GM21717 (cell line): ENCODE measurements around the gene BEX4.
"Not testable (repeated sequence)": the region's sequence is repeated elsewhere in the genome, so short reads cannot be mapped to it uniquely, and the experiment has no call there.

Experiments used
- ATAC-seq: cut with Tn5 transposase; IDR thresholded peaks from one replicate; pipeline ENCODE4 v1.9.1; 2021; ENCODE audit warnings: mild to moderate bottlenecking, moderate library complexity; ENCODE audit not compliant: unreplicated experiment

BEX4 gene, protein sequence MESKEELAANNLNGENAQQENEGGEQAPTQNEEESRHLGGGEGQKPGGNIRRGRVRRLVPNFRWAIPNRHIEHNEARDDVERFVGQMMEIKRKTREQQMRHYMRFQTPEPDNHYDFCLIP

DNA sequence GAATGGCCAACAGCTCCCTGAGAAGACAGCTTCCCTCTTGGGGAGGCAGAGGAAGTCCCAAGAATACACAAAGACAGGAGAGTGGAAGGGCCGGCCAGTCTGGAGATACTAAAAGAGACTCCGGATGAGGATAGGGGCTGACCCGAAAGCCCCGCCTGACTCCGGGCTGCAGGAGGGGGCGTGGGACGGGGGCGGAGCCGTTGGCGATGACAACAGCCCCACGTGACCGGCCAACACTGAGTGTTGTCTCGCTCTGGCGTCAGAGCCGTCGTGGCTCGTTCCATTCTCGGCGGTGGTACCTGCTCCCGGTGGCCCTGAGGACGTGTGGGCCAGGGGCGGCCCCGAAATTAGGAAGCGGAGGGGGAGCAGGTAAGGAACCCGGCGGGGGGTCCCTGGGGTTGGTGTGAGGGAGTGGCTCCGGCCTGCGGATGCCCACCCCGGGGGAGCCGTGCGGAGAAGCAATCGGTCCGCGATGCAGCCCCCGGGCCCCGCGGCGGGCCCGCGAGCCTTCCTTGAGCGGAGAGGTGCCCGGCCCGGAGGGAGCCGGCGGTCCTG is at the start of gene BEX4:
Gene BEX4 (plus strand): TSS at position 239 of the 555 bp plus-strand sequence. CDS start 1,046 bp downstream, outside the sequence.
- ATAC-seq = peak; percentile 91

- ATAC-seq = no peak
These were observed 44.7 kb upstream of the BEX4 start for GRCh38 chrX:103170216-103170615.

DNA sequence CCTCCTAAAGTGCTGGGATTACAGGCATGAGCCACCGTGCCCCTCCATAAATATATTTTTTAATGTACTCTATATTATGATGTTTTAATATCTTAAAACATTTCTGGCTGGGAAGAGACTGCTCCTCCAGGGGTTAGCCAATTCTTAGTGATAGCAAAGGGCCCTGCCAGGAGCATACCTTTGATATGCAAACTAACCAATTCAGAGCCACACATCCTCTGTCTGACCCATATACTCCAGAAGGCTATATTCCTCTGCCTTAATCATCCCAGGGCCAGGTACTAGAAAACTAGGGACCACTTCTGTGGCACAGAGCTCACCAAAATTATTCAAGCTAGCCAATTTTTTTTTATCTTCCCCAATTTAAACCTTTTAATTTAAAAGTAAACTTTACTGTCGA is 43.6 kb upstream of the BEX4 start:
- no peak for ATAC-seq

- not testable (repeated sequence) for ATAC-seq
These were observed 39.7 kb upstream of the BEX4 start for GRCh38 chrX:103175256-103175655.

DNA sequence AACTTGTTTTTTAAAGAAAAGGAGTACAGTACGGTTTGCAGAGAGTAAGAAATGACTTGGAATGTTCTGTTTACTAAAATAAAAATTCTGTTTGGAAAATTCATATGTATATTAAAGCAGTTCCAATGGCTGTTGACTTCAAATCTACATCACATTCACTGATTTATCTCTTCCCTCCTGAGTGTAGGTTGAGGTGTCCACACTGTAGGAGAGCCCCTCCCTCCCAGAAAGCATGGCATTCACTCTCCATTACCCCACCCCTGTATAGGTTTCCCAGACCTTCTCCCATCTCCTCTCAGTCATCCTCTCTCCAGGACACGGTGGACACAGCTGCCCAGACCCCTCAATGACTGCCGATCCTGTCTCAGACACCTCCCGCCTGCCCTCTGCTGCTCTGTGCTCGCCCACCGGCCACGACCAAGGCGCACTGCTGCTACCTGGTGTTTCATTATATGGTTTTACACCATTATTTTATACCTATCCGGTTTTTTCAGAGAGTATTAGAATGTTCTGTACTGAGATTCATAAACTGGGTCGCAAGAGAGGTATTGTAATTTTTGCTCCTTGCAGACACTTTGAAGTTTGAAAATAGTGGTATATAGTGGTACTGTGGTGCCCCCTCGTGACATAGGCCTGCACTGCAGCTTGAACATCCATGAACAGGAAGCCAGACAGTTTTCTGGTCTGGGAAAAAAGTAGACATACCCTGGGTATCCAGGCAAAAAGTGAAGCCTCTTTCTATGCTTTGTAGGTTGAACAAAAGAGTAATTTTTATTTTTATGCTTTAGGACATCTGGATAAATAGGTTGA is 38.8 kb upstream of the BEX4 start:
- peak; percentile 77 for ATAC-seq

DNA sequence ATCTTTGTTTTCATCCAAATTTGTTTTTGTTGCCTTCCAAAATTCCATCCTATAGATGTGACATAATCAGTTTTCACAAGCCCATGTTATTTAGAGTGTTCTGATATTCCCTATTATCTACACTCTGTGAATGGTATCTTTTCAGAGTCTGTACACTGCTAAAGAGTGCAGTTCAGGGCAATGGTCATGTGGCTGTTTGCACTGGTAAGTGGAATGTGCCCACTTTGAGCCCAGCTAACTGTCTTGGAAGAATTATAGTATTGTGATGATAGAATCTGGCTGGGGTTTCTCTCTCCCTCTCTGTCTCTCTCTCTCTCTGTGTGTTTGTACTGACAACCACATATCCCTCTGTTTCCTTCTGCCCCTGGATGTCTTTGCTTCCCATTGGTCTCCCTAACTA is 37.4 kb upstream of the BEX4 start:
- no peak for ATAC-seq

GRCh38 chrX:103183912-103184311 is 31.0 kb upstream of the BEX4 start:
- ATAC-seq = no peak

- ATAC-seq = no peak
These were observed 26.9 kb upstream of the BEX4 start for GRCh38 chrX:103187953-103188475.

- no peak for ATAC-seq
These were observed 17.1 kb upstream of the BEX4 start for GRCh38 chrX:103197721-103198306.

GRCh38 chrX:103198668-103199067 is 16.2 kb upstream of the BEX4 start:
- not testable (repeated sequence) for ATAC-seq

DNA sequence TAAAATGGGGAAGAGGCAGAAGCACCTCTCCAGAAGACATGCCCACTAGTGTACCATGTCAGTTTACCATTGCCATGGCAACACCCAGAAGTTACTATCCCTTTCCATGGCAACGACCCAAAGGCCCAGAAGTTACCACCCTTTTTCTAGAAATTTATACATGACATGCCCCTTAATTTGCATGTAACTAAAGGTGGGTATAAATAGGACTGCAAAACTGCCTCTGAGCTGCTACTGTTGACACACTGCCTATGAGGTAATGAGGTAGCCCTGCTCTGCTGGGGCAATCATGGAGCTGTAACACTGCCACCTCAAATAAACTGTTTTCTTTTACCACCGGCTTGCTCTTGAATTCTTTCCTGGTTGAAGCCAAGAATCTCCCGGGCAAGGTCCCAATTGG is 13.9 kb upstream of the BEX4 start:
- ATAC-seq = no peak

DNA sequence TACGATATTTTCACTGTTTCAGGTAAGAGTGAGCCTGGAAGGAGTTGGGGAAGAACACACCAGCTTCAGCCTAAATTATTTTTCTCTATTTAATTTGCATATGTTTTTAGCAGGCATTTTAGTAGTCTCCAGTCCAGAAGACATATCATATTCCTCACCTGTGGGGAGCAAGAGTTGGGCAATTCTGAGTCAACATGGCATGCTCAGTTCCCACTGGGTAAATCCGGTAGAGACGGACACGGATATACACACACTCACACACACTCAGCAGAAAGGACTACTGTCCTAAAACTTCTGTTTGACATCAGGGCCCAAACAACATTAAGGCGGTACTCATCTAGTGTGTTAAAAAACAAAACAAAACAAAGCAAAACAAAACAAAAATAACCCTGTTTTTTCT is 4.9 kb upstream of the BEX4 start:
- no peak for ATAC-seq

- ATAC-seq = no peak
These were observed 3.7 kb upstream of the BEX4 start for GRCh38 chrX:103211012-103211715.

DNA sequence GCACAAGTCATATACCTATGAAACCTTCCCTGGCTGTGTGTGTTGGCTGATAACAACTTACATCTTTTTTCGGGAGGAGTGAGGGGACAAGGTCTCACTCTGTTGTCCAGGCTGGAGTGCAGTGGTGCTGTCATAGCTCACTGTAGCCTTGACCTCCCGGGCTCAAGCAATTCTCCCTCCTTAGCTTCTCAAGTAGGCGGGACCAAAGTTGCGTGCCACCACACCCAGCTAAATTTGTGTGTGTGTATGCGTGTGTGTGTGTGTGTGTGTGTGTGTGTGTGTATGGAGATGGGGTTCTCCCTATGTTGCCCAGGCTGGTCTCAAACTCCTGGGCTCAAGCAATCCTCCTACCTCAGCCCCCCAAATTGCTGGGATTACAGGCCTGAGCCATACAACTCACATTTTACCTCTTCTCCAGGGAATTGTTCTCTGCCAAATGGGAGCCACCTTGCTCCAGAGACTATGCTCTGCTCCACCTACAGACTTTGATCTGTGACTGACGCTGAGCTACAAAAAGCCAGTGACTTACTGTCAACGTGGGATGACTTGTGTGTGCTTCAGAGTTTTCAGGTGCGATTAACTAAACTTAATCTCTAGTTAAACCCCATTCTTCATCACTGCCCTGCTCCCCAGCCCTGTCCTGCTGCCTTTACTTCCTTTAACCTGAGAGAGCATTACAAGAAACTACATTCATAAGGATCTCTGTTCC is 2.0 kb upstream of the BEX4 start:
- ATAC-seq = no peak

DNA sequence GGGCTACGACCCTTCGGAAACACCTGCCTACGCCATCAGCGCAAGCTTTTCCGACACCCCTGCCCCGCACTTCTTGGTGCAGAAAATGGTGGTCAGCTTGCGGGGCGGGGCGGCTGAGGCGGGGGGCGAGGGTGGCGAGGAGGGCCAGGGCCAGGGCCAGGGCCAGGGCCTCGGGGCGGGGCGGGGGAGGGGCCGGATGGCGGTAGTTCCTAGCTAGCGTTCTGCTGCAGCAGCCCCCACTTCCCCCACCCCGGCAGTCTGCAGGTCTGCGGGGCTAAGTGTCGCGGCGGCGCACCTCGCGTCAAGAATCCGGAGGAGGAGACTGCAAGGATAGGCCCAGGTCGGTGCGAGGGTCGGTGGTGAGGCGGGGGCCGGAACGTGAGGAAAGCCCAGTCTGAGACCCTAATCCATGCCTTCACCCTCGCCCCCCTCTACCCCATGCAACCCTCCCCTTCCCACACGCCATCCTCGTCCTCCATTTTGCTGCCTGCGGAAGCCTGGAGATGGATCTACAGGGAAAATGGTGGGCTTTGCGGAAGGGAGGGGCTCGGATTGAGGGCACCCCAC is 600 bp downstream of the BEX4 start:
- ATAC-seq = peak; percentile 34

GRCh38 chrX:103220511-103221323 is 5.8 kb downstream of the BEX4 start:
- ATAC-seq = no peak

GRCh38 chrX:103225918-103226317 is 11.0 kb downstream of the BEX4 start:
- ATAC-seq = not testable (repeated sequence)

GRCh38 chrX:103233263-103233662 is 18.4 kb downstream of the BEX4 start:
- ATAC-seq = no peak

DNA sequence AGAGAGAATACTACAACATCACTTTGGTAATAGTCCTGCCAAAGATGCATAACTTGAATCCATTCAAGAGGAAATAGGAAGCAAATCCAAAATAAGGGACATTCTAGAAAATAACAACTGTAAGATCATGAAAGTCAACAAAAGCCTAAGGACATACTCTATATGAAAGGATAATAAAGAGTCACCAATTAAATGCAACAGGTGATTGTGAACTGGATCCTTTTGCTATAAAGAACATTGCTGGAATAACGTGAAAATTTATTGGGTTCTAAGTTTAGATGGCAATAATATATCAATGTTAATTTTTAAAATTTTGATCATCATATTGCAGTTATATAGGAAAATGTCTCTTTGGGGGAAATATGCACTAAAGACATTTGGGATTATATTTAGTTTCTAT is 20.0 kb downstream of the BEX4 start:
- ATAC-seq = no peak
